HAP-1 (cell line): ENCODE measurements around the gene GKN2.
"Not testable (repeated sequence)": the region's sequence is repeated elsewhere in the genome, so short reads cannot be mapped to it uniquely, and the experiment has no call there.

Experiments used
- DNase-seq, 2 experiments: peaks; one replicate each; pipeline ENCODE4 v3.0.0-alpha.2; 2016 to 2020; ENCODE audit warnings: low spot score in 2 of 2
- H3K27me3 ChIP-seq: fragments of 250-450 bp; sonication (Bioruptor Pico); 2 replicates; pipeline ENCODE4 v1.5.1; 2020; ENCODE audit warnings: low read depth, mild to moderate bottlenecking, moderate library complexity
- H3K36me3 ChIP-seq: fragments of 250-450 bp; sonication (Bioruptor Pico); replicated peaks from 2 replicates; pipeline ENCODE4 v1.5.1; 2020; ENCODE audit warnings: mild to moderate bottlenecking
- H3K4me1 ChIP-seq: fragments of 250-450 bp; sonication (Bioruptor Pico); 2 replicates; pipeline ENCODE4 v1.5.1; 2020; ENCODE audit warnings: mild to moderate bottlenecking
- H3K4me3 ChIP-seq: fragments of 250-450 bp; sonication (Bioruptor Pico); 2 replicates; pipeline ENCODE4 v1.5.1; 2020; ENCODE audit warnings: mild to moderate bottlenecking, moderate library complexity
- H3K9me3 ChIP-seq: fragments of 250-450 bp; sonication (Bioruptor Pico); 2 replicates; pipeline ENCODE4 v1.5.1; 2020; ENCODE audit warnings: mild to moderate bottlenecking, moderate library complexity
- in situ Hi-C: fragments of 300-500 bp; cut with MboI; formaldehyde crosslinking; loops from 3 replicates; pipeline ENCODE4 v1.14.3; 2020; ENCODE audit warnings: low sequenced_read_pairs, inconsistent platforms, mixed read lengths

The GKN2 gene

GRCh38 chr2:68974946-68975665 is 22.4 kb upstream of the GKN2 start:
- no peaks in the 10 kb centered on the region for H3K9me3 ChIP-seq
- H3K4me1 ChIP-seq = peaks cover 4% of the 10 kb centered on the region; the same call in 1 of the 2 replicates
- in situ Hi-C loops = no loop called here
- no peak for DNase-seq
- no peaks in the 10 kb centered on the region for H3K27me3 ChIP-seq
- no peak overlapping the region for H3K4me3 ChIP-seq
- no peaks in the 10 kb centered on the region for H3K36me3 ChIP-seq

DNA sequence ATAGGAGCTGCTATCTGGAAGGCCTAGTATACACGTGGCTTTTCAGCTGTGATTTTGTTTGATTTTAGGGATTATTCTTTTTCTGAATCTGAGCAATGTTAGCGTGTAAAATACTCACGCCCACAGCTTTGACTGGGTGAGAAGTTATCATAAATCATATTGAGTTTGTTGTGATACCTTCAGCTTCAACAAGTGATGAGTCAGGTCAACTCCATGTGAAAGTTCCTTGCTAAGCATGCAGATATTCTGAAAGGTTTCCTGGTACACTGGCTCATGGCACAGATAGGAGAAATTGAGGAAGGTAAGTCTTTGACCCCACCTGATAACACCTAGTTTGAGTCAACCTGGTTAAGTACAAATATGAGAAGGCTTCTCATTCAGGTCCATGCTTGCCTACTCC is 21.6 kb upstream of the GKN2 start, which contains the start of gene GKN1:
Gene GKN1 (plus strand): TSS at position 386 of the 400 bp plus-strand sequence. CDS start 42 bp downstream, outside the sequence.
- Histone ChIP-seq H3K27me3 (no peaks in the 10 kb centered on the region), H3K4me3 (no peak within 1 kb of the TSS), H3K4me1 (peaks cover 4% of the 10 kb centered on the region; the same call in 1 of the 2 replicates), H3K9me3 (no peaks in the 10 kb centered on the region), H3K36me3 (no peaks in the 10 kb centered on the region)
- no peak for DNase-seq
- in situ Hi-C loops = no loop called here

GRCh38 chr2:68971591-68972231 is 19.0 kb upstream of the GKN2 start:
- H3K27me3 ChIP-seq = 0 out of 2 replicates have a peak, but pooled peaks cover under 1% of the 10 kb centered on the region
- H3K4me3 ChIP-seq = no peak overlapping the region
- no peaks in the 10 kb centered on the region for H3K4me1 ChIP-seq
- H3K36me3 ChIP-seq = no peaks in the 10 kb centered on the region
- in situ Hi-C loops = no loop called here
- H3K9me3 ChIP-seq = no peaks in the 10 kb centered on the region
- DNase-seq = no peak

DNA sequence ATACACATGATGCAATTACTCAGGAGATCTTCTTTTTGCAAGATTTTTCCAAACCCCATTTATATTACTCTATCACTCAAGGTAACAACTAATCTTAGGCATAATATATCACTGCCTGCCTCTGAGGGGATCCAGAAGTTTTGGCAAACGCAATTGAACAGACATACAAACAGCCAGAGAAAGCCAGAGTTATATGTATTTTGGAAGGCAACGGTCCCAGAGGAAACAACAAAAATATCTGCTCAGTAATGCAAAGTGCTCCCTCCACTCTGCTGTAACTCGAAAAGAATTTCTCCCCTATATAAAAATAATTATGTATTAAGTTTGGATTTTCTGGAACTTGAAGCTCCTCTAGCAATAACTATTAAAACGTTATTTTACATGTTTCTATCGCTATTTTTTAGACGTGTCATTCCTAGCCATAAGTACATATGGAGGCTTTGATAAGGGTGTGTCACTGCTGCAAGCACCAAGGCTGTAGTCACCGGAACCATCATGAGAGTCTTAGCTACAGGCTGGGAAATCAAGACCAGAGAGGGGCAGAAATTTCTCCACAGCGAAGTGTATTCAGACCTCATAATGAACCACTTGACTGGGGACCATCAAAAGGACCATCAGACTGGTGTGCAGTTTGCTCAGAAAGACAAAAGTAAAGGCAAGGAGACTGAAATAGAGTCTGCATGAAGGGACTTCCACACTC is 18.0 kb upstream of the GKN2 start:
- Histone ChIP-seq H3K4me1 (no peaks in the 10 kb centered on the region), H3K9me3 (no peaks in the 10 kb centered on the region), H3K36me3 (no peaks in the 10 kb centered on the region), H3K4me3 (no peak overlapping the region), H3K27me3 (0 out of 2 replicates have a peak, but pooled peaks cover 2% of the 10 kb centered on the region)
- in situ Hi-C loops = no loop called here
- DNase-seq = no peak

DNA sequence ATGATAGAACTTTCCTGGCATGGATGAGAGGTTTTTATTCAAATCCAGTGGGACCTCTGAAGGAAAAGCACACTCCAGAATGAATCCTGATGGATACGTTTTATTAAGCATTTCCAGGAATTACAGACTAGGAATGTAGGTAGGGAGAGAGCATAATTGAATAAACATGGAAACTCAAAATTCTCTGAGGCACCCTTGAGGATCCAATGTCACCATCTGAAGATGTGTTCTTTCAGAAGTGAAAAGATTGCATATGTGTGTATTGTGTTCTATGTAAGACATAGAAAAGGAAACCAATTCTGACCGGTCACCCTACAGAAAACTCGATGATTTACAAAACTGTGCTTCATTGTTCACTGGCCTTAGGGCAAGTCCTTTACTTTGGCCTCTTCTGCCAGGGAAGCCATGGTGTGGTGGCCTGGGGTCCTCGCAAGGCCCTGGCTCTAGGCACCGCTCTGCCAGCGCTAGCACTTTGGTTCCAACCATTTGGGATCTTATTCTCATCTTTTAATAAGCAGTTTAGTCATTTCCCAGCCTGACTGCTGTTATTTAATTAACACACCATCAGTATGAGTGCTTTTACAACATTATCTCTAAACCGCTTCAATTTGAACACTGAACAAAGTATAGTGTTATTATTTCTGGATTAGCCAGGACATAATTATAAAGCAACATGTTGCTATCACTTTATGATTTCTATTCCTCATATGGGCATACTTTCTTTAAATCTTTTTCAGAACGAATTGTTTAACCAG is 17.2 kb upstream of the GKN2 start:
- Histone ChIP-seq H3K4me1 (no peaks in the 10 kb centered on the region), H3K27me3 (0 out of 2 replicates have a peak, but pooled peaks cover 2% of the 10 kb centered on the region), H3K36me3 (no peaks in the 10 kb centered on the region), H3K4me3 (no peak overlapping the region), H3K9me3 (no peaks in the 10 kb centered on the region)
- no peak for DNase-seq
- in situ Hi-C loops = no loop called here

GRCh38 chr2:68968221-68968620 is 15.5 kb upstream of the GKN2 start:
- in situ Hi-C loops = no loop called here
- Histone ChIP-seq H3K27me3 (0 out of 2 replicates have a peak, but pooled peaks cover 2% of the 10 kb centered on the region), H3K9me3 (no peaks in the 10 kb centered on the region), H3K4me1 (no peaks in the 10 kb centered on the region), H3K4me3 (no peak overlapping the region), H3K36me3 (no peaks in the 10 kb centered on the region)
- DNase-seq = no peak

- in situ Hi-C loops = no loop called here
- H3K9me3 ChIP-seq = no peaks in the 10 kb centered on the region
- H3K36me3 ChIP-seq = no peaks in the 10 kb centered on the region
- DNase-seq = no peak
- no peak overlapping the region for H3K4me3 ChIP-seq
- H3K27me3 ChIP-seq = 0 out of 2 replicates have a peak, but pooled peaks cover 2% of the 10 kb centered on the region
- no peaks in the 10 kb centered on the region for H3K4me1 ChIP-seq
These were observed 11.6 kb upstream of the GKN2 start for GRCh38 chr2:68964282-68964681.

GRCh38 chr2:68961380-68961779 is 8.7 kb upstream of the GKN2 start:
- Histone ChIP-seq H3K36me3 (no peaks in the 10 kb centered on the region), H3K9me3 (no peaks in the 10 kb centered on the region), H3K27me3 (no peaks in the 10 kb centered on the region), H3K4me3 (no peak overlapping the region), H3K4me1 (no peaks in the 10 kb centered on the region)
- in situ Hi-C loops = no loop called here
- no peak for DNase-seq

DNA sequence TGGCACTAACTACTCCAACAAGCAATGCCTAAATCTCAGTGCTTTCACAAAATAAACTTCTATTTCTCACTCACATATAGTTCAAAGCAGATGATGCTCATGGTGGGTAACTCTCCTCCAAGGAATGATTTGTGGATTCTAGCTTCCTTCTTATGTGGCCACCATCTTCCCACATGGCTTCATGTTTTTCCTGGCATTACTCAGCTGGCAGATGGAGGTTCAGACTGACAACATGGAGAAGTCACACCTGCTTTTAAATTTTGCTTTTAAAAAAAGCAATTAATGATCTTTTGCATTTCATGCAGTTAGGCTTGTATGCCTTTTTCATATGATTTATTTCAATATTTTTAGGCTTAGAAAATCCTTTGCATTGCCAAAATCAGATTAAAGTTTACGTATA is 6.3 kb upstream of the GKN2 start:
- Histone ChIP-seq H3K27me3 (no peaks in the 10 kb centered on the region), H3K4me3 (no peak overlapping the region), H3K4me1 (no peaks in the 10 kb centered on the region), H3K36me3 (no peaks in the 10 kb centered on the region), H3K9me3 (no peaks in the 10 kb centered on the region)
- in situ Hi-C loops = no loop called here
- DNase-seq = no peak

GRCh38 chr2:68955432-68955831 is 2.7 kb upstream of the GKN2 start:
- H3K36me3 ChIP-seq, DNase-seq, H3K4me3 ChIP-seq, H3K9me3 ChIP-seq, H3K4me1 ChIP-seq, in situ Hi-C loops: not testable (repeated sequence)
- peaks cover 14% of the 10 kb centered on the region for H3K27me3 ChIP-seq

GRCh38 chr2:68951899-68952298 is 794 bp downstream of the GKN2 start:
- no peak for DNase-seq
- Histone ChIP-seq H3K27me3 (peaks cover 15% of the 10 kb centered on the region), H3K4me1 (no peaks in the 10 kb centered on the region), H3K4me3 (no peak overlapping the region), H3K36me3 (no peaks in the 10 kb centered on the region), H3K9me3 (no peaks in the 10 kb centered on the region)
- in situ Hi-C loops = no loop called here

- peaks cover 18% of the 10 kb centered on the region for H3K27me3 ChIP-seq
- no peak for DNase-seq
- H3K9me3 ChIP-seq = no peaks in the 10 kb centered on the region
- in situ Hi-C loops = no loop called here
- H3K36me3 ChIP-seq = no peaks in the 10 kb centered on the region
- H3K4me3 ChIP-seq = no peak overlapping the region
- no peaks in the 10 kb centered on the region for H3K4me1 ChIP-seq
These were observed 4.0 kb downstream of the GKN2 start for GRCh38 chr2:68948710-68949109.

DNA sequence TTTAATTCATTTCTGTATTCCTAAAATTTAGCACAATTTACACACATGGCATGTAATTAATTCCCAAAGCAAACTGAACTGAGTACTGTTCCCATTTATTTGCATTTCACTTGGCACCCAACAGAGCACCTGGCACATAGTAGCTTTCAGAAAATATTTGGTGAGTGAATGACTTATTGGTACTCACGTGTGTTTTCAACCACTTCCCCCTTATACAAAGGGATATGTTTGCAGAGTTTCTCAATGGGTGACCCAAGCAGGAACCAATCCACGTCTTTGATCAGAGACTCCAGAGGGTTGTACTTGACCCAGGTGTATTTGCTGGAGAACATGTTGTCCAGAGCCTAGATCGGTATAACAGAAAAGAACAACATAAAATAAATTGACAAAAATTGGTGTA is 6.6 kb downstream of the GKN2 start:
- in situ Hi-C loops = no loop called here
- Histone ChIP-seq H3K9me3 (no peaks in the 10 kb centered on the region), H3K4me3 (no peak overlapping the region)

More for the DNA sequence above, 6.6 kb downstream of the GKN2 start:
- Histone ChIP-seq H3K36me3 (no peaks in the 10 kb centered on the region), H3K4me1 (no peaks in the 10 kb centered on the region; the same call in 1 of the 2 replicates), H3K27me3 (peaks cover 13% of the 10 kb centered on the region)
- DNase-seq = no peak
